Subcutaneous adipose tissue (tissue), 4 donors: ENCODE measurements around the gene BHLHE41. TPM values are rescaled to one million over a fixed set of nuclear protein-coding genes. Genes with fewer than 3 reads are reported as not detected.

Experiments used
- total RNA-seq, 4 donors: library from RNA; depleted of rRNA; stranded (reverse); fragments of >200 nt; gene quantifications; one replicate each; pipeline ENCODE4 v1.1.0, GENCODE V29; 2016
- TF ChIP-seq, protein P1 (sequence below): fragments of 450-650 bp; IDR thresholded peaks from one replicate; pipeline ENCODE4 v1.5.1; 2016; ENCODE audit warnings: low read depth, mild to moderate bottlenecking, control low read depth, antibody characterized with exemption, moderate library complexity

BHLHE41 gene
- total RNA-seq, 4 donors from 2014 or later = 9.2 to 21.8 (median 18.3) TPM

DNA sequence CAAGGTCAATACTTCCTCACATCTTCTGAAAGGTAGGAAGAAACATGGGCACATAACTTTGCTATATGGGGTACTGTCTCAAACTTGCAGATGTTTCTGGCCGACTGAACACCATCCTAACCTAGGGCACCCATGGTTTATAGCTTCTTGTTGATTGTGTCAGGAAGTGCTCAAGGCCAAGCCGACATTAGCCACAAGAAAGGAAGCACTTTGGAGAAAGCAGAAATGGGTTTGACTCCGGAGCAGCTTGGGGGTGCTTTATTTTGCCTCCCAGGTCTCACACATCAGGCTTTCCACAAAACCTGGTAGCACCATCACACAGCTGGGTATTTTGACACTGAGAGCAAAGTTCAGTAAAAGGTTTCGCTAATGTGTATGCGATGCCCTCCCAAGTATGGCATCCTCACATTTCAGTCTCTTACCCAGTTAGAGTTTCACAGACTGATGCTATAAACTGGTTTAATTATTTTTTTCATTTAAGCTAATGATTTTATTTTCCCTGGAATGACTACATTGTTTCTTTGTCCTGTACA, 25.2 kb upstream of the BHLHE41 start:
- TF ChIP-seq, protein P1, sequence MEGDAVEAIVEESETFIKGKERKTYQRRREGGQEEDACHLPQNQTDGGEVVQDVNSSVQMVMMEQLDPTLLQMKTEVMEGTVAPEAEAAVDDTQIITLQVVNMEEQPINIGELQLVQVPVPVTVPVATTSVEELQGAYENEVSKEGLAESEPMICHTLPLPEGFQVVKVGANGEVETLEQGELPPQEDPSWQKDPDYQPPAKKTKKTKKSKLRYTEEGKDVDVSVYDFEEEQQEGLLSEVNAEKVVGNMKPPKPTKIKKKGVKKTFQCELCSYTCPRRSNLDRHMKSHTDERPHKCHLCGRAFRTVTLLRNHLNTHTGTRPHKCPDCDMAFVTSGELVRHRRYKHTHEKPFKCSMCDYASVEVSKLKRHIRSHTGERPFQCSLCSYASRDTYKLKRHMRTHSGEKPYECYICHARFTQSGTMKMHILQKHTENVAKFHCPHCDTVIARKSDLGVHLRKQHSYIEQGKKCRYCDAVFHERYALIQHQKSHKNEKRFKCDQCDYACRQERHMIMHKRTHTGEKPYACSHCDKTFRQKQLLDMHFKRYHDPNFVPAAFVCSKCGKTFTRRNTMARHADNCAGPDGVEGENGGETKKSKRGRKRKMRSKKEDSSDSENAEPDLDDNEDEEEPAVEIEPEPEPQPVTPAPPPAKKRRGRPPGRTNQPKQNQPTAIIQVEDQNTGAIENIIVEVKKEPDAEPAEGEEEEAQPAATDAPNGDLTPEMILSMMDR = no peak

DNA sequence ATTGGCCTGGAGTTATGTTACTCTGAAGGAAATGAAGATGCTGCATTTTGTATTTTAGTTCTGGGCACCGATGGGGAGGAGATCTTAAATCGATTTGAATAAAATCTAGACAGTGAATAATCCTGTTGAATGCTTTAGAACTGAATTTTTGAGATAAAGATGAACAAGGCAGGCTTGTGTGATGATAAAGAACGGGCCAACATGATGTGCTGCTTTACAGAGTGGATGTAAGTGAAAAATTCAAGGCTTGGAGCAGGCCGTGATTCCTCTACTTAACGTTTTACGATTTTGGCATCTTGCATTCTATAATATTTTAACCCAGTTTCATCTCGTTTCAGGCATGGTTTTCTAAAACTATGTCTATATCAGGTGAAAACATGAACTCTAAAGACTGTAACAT, 23.5 kb upstream of the BHLHE41 start:
- TF ChIP-seq, protein P1 = no peak

DNA sequence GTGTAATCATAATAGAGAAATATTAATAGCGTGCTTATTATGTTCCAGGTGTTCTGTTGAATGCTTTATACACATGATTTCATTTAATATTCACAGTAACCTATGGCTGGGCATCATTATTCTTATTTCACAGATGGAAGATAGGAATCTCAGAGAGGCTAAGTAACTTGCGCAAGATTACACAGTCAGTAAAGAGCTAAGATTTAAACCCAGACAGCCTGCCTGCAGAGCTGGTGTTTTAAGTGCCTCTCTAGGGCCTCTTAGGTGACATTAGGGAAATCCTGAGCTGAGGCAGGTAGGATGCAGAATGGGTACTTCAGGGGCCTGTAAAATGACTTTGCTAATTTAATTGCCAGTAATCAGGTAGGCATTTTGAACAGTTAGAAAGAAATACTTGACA, 18.5 kb upstream of the BHLHE41 start:
- TF ChIP-seq, protein P1 = no peak

DNA sequence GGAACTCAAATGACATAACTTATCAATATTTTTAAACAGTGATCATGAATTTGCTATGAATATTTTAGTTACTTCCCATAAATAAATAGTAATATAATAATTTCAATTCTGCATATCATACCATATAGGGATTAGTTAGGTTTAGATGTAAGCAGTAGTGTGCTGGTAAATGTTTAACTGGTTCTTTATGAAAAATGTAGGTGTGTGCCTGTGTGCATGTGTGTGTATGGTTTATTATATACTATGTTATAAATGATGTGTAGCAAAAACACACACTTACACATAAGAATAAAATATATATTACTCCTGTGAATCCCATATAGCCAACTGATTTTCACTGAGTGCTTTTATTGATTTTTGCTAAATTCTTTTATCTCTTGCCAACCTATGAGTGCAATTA, 14.0 kb upstream of the BHLHE41 start:
- TF ChIP-seq, protein P1 = no peak

DNA sequence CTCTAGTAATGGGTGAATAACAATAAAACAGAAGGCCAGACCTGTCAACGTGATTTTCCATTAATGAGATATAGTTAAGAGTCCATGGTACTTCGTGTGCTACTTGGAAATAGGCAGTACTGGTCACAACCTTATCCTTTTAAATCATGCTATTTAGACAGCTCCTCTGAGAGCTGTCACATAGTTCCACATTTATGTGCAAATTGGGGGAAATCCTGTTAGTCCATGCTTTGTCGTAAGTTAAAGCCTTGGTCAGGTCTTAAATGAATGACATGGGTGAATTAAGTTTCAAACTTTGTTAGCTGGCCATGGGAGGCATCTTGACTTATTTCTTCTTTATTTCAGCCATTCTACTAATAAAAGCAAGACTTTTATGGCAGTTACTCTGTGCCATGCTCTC, 11.9 kb upstream of the BHLHE41 start:
- TF ChIP-seq, protein P1 = no peak

DNA sequence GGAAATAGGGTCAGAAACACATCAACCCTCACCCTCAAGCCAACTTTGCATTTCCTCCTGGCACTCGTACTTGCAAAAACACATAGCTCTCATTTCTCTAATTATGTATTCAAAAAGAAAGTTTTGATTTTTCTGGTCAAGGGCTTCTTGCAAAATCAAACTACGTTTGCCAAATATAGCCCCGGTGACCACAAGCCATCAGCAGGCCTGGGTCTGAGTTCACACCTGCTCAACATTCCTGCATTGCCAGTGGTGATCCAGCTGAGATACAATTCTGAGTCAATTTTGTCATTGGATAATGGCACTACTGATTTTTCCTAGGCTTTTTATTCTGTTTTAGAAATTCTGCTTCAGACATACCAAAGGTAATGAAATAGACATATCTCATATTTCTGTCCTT, 10.7 kb upstream of the BHLHE41 start:
- TF ChIP-seq, protein P1 = no peak

DNA sequence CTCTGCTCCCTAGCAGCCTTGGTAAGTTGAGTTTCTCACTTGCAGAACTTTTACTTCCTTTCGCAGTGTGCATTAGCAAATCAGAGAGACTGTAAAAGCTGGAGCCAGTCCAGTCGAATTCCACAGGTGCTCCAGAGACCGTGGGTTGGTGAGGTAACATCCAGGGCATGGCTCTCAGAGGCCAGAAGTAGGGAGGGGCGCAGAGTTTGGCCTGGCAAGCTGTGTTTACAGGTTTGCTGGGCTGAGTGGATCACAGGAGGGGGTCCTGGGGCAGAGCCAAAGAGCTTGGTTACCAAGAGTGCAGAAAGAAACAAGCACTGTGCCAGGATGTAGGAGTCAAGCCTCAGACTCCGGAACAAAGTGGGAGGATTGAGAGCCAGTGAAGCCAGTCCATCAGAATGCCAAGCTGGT, 10.2 kb upstream of the BHLHE41 start:
- TF ChIP-seq, protein P1 = no peak
